Fibroblast of peridontal ligament (primary cell): Measurements from ENCODE around the gene CCNB2.
"Not testable (repeated sequence)": the region's sequence is repeated elsewhere in the genome, so short reads cannot be mapped to it uniquely, and the experiment has no call there.

Experiments used
- DNase-seq: peaks from one replicate; pipeline ENCODE4 v3.0.0-alpha.2; 2010; ENCODE audit errors: extremely low read depth

CCNB2 gene

GRCh38 chr15:59133929-59134427 lies 29.0 kb downstream of the CCNB2 start:
- no peak for DNase-seq

- no peak for DNase-seq
These were observed 32.6 kb downstream of the CCNB2 start for GRCh38 chr15:59137566-59137965.

GRCh38 chr15:59138243-59138642 lies 33.3 kb downstream of the CCNB2 start:
- DNase-seq: peak; percentile 23

- no peak for DNase-seq
These were observed 35.7 kb downstream of the CCNB2 start for GRCh38 chr15:59140422-59141226.

- DNase-seq: no peak
These were observed 38.3 kb downstream of the CCNB2 start for GRCh38 chr15:59143281-59143680.

GRCh38 chr15:59144594-59144993 lies 39.6 kb downstream of the CCNB2 start:
- peak; percentile 39 for DNase-seq

GRCh38 chr15:59147666-59148065 lies 42.7 kb downstream of the CCNB2 start:
- no peak for DNase-seq

GRCh38 chr15:59148153-59148833 lies 43.3 kb downstream of the CCNB2 start:
- DNase-seq: peak; percentile 77

GRCh38 chr15:59150185-59150584 lies 45.2 kb downstream of the CCNB2 start:
- peak; percentile 44 for DNase-seq

GRCh38 chr15:59152694-59153450 lies 47.9 kb downstream of the CCNB2 start:
- no peak for DNase-seq

- no peak for DNase-seq
These were observed 48.5 kb downstream of the CCNB2 start for GRCh38 chr15:59153466-59153865.

GRCh38 chr15:59154243-59154642 lies 49.3 kb downstream of the CCNB2 start:
- DNase-seq: no peak

GRCh38 chr15:59155431-59155830 lies 50.5 kb downstream of the CCNB2 start:
- DNase-seq: no peak

- DNase-seq: no peak
These were observed 52.5 kb downstream of the CCNB2 start for GRCh38 chr15:59157396-59157795.

- no peak for DNase-seq
These were observed 53.1 kb downstream of the CCNB2 start for GRCh38 chr15:59157840-59158700.

- no peak for DNase-seq
These were observed 53.7 kb downstream of the CCNB2 start for GRCh38 chr15:59158701-59159034.

- DNase-seq: no peak
These were observed 54.3 kb downstream of the CCNB2 start for GRCh38 chr15:59159210-59159609.

GRCh38 chr15:59160880-59161593 lies 56.1 kb downstream of the CCNB2 start:
- DNase-seq: no peak

- not testable (repeated sequence) for DNase-seq
These were observed 57.1 kb downstream of the CCNB2 start for GRCh38 chr15:59162080-59162479.

GRCh38 chr15:59165726-59166125 lies 60.8 kb downstream of the CCNB2 start:
- DNase-seq: no peak

- DNase-seq: peak; percentile 41
These were observed 61.2 kb downstream of the CCNB2 start for GRCh38 chr15:59166166-59166565.
